LNCAP (cell line): ENCODE results near the gene CHD9NB.

Experiments
- CTCF ChIP-seq: fragments of 450-650 bp; IDR thresholded peaks from 2 replicates; pipeline ENCODE4 v1.5.1; 2017; ENCODE audit warnings: mild to moderate bottlenecking

The CHD9NB gene

GRCh38 chr16:53058882-53059281 is 6.2 kb upstream of the CHD9NB start:
- no peak for TF ChIP-seq CTCF

- TF ChIP-seq CTCF: no peak
Observed at GRCh38 chr16:53058441-53058840, 5.7 kb upstream of the CHD9NB start.

GRCh38 chr16:53057658-53058057 is 5.0 kb upstream of the CHD9NB start:
- TF ChIP-seq CTCF: no peak

GRCh38 chr16:53056392-53056881 is 3.7 kb upstream of the CHD9NB start:
- no peak for TF ChIP-seq CTCF

GRCh38 chr16:53055541-53056391 is 3.1 kb upstream of the CHD9NB start:
- TF ChIP-seq CTCF: no peak

GRCh38 chr16:53054670-53055485 is 2.2 kb upstream of the CHD9NB start, which contains the start of gene CHD9:
TSS of gene CHD9 (plus strand) at chr16:53054991. CDS start at chr16:53156090, 101,099 bp downstream.
- TF ChIP-seq CTCF: peak; percentile 99

- TF ChIP-seq CTCF: no peak
Observed at GRCh38 chr16:53053967-53054669, 1.4 kb upstream of the CHD9NB start.
